ENCODE measurements around the gene OBP2A.

OBP2A gene

GRCh38 chr9:135501261-135502167 is 44.4 kb upstream of the OBP2A start:
- CTCF ChIA-PET = no interaction called here
- TF ChIP-seq CTCF (IDR thresholded peaks at IDR 0.05; ENCODE audit: control extremely low read depth, extremely low read depth, low read depth, missing control alignments) = no peak
- POLR2A ChIA-PET = no interaction called here
- DNase-seq (ENCODE audit: extremely low spot score) = peak; percentile 81

- no peak for TF ChIP-seq CTCF (IDR thresholded peaks at IDR 0.05; ENCODE audit: control extremely low read depth, extremely low read depth, low read depth, missing control alignments)
- no peak for DNase-seq (ENCODE audit: extremely low spot score)
- POLR2A ChIA-PET = no interaction called here
- CTCF ChIA-PET = no interaction called here
These were observed 43.6 kb upstream of the OBP2A start for GRCh38 chr9:135502168-135502872.

GRCh38 chr9:135502873-135503321 is 43.0 kb upstream of the OBP2A start:
- ChIA-PET POLR2A (no interaction called here), CTCF (no interaction called here)
- DNase-seq (ENCODE audit: extremely low spot score) = no peak
- TF ChIP-seq CTCF (IDR thresholded peaks at IDR 0.05; ENCODE audit: control extremely low read depth, extremely low read depth, low read depth, missing control alignments) = no peak

- no peak for TF ChIP-seq CTCF (IDR thresholded peaks at IDR 0.05; ENCODE audit: control extremely low read depth, extremely low read depth, low read depth, missing control alignments)
- no peak for DNase-seq (ENCODE audit: extremely low spot score)
- ChIA-PET POLR2A (no interaction called here), CTCF (interaction anchor here (1.4 to 1.8 kb wide), 3 partner anchors 10 to 30 kb away, joined by 4 to 6 read pairs (median 5); no protein-coding TSS in a partner anchor)
These were observed 42.3 kb upstream of the OBP2A start for GRCh38 chr9:135503371-135504261.

- ChIA-PET CTCF (interaction anchor here (0.7 to 1.9 kb wide), 10 partner anchors 8 to 29 kb away, joined by 3 to 6 read pairs (median 4); no protein-coding TSS in a partner anchor), POLR2A (no interaction called here)
- DNase-seq (ENCODE audit: extremely low spot score) = peak; percentile 71
- TF ChIP-seq CTCF (IDR thresholded peaks at IDR 0.05; ENCODE audit: control extremely low read depth, extremely low read depth, low read depth, missing control alignments) = peak; percentile 85
These were observed 41.4 kb upstream of the OBP2A start for GRCh38 chr9:135504262-135505243.
